HG03159 (cell line): ENCODE measurements around the gene OR2L8.
A peak's percentile ranks its signal among the peaks of the same experiment; 100 is the strongest.

Source experiments
- ATAC-seq: cut with Tn5 transposase; IDR thresholded peaks from one replicate; pipeline ENCODE4 v1.9.1; 2021; ENCODE audit warnings: mild to moderate bottlenecking, moderate library complexity; ENCODE audit not compliant: unreplicated experiment

OR2L8 gene

DNA sequence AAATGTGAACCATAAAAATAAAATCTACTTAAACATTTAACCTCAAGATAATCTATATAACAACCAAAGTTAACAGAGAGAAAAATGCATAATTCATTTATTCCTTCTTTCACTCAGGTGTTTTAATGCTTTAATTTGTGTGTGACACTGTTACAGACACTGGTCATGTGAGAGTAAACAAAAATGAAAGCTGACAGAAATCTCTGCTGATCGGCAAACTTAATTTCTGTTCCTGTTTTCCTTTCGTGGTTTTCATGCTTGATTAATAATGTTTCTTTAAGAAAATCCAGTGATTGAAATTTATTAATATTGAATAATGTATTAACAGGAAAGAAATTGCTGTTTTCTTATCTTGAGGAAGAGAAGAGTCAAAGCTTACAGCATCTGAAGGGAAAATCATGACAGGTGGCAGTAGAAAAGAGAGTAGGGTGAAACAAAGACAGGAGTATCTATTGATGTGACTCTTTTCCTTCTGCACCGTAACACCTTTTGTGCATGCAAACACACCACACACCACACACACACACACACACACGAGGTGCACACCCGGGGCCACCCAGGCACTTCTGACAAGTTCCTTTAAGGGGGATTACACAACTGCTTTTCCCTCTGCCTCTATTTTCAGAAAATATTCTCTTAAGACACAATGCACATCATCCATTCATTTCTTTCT, 18.0 kb downstream of the OR2L8 start:
- ATAC-seq = peak; percentile 91

DNA sequence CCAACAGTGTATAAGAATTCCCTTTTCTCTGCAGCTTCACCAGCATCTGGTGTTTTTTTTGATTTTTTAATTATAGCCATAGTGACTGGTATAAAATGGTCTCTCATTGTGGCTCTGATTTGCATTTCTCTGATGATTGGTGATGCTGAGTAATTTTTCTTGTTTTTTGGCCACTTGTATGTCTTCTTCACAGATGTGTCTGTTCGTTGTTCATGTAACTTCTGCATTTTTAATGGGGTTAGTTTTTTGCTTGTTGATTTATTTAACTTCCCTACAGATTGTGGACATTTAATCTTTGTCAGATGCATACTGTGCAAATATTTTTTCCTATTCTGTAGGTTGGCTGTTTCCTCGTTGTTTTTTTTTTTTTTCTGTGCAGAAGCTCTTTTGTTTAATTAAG, 44.3 kb downstream of the OR2L8 start:
- ATAC-seq = no peak

- no peak for ATAC-seq
Observed at GRCh38 chr1:247998811-247999210, 50.2 kb downstream of the OR2L8 start.
